ENCODE data around the gene GAPDHS.
A peak's percentile ranks its signal among the peaks of the same experiment; 100 is the strongest.

Gene GAPDHS

DNA sequence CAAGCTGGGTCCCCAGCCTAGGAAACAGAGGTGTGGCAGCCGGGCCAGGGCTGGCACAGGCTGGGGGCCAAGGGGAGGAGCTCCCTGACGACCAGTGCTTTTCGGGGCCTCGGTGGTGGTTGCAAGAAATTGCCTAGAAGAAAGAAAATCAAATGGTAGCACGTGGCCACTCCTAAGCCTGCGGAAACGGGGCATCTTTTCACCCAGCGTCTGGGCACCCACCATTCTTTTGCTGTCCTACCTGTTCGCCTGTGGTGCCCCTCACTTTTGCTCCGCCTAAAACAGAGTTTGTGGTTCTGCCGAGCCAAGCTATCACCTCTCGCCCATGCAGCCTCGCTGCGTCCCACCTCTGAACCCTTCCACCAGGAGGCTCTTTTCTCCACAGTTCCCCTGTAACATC lies 35.9 kb upstream of the GAPDHS start:
- no peaks in the 10 kb centered on the region for H3K9me3 ChIP-seq (ENCODE audit: control insufficient read depth in 2 of 2, low read length in 2 of 2)
- no peaks in the 10 kb centered on the region for H3K27me3 ChIP-seq (ENCODE audit: control insufficient read depth in 2 of 2, insufficient read depth in 2 of 2, low read length in 2 of 2)
- H3K9ac ChIP-seq (ENCODE audit: low read depth in 1 of 2, low read length in 2 of 2) = no peak overlapping the region
- H3K4me3 ChIP-seq (ENCODE audit: low read length in 2 of 2) = no peak overlapping the region
- H3K27ac ChIP-seq (ENCODE audit: low read depth in 2 of 2, low read length in 2 of 2) = no peak overlapping the region
- peaks cover 0 to 3% of the 10 kb centered on the region in 2 donors for H3K4me1 ChIP-seq (ENCODE audit: control insufficient read depth in 2 of 2, insufficient read depth in 2 of 2, low read length in 2 of 2)
- H3K36me3 ChIP-seq (ENCODE audit: control insufficient read depth in 2 of 2, insufficient read depth in 2 of 2, low read length in 2 of 2) = no peaks in the 10 kb centered on the region

DNA sequence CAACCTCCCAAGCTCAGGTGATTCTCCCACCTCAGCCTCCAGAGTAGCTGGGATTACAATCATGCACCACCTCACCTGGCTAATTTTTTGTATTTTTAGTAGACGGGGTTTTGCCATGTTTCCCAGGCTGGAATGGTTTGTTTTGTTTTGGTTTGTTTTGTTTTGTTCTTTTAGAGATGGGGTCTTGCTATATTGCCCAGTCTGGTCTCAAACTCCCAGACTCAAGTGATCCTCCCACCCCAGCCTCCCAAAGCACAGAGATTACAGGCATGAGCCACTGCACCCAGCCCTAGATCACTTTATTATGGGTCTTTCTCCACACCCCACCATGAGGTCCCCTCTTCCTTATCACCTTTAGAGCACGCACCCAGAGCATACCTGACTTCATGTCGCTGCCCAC lies 35.0 kb upstream of the GAPDHS start:
- Histone ChIP-seq H3K27me3 (ENCODE audit: control insufficient read depth in 2 of 2, insufficient read depth in 2 of 2, low read length in 2 of 2) (no peaks in the 10 kb centered on the region), H3K9ac (ENCODE audit: low read depth in 1 of 2, low read length in 2 of 2) (no peak overlapping the region), H3K9me3 (ENCODE audit: control insufficient read depth in 2 of 2, low read length in 2 of 2) (no peaks in the 10 kb centered on the region), H3K36me3 (ENCODE audit: control insufficient read depth in 2 of 2, insufficient read depth in 2 of 2, low read length in 2 of 2) (no peaks in the 10 kb centered on the region), H3K4me3 (ENCODE audit: low read length in 2 of 2) (no peak overlapping the region), H3K4me1 (ENCODE audit: control insufficient read depth in 2 of 2, insufficient read depth in 2 of 2, low read length in 2 of 2) (peaks cover 0 to 3% of the 10 kb centered on the region in 2 donors), H3K27ac (ENCODE audit: low read depth in 2 of 2, low read length in 2 of 2) (no peak overlapping the region)

- Histone ChIP-seq H3K4me3 (ENCODE audit: low read length in 2 of 2) (no peak overlapping the region), H3K9ac (ENCODE audit: low read depth in 1 of 2, low read length in 2 of 2) (no peak overlapping the region), H3K27me3 (ENCODE audit: control insufficient read depth in 2 of 2, insufficient read depth in 2 of 2, low read length in 2 of 2) (no peaks in the 10 kb centered on the region), H3K9me3 (ENCODE audit: control insufficient read depth in 2 of 2, low read length in 2 of 2) (no peaks in the 10 kb centered on the region), H3K36me3 (ENCODE audit: control insufficient read depth in 2 of 2, insufficient read depth in 2 of 2, low read length in 2 of 2) (no peaks in the 10 kb centered on the region), H3K4me1 (ENCODE audit: control insufficient read depth in 2 of 2, insufficient read depth in 2 of 2, low read length in 2 of 2) (peaks cover 0 to 3% of the 10 kb centered on the region in 2 donors), H3K27ac (ENCODE audit: low read depth in 2 of 2, low read length in 2 of 2) (no peak overlapping the region)
Observed at GRCh38 chr19:35498984-35499527, 34.2 kb upstream of the GAPDHS start.

DNA sequence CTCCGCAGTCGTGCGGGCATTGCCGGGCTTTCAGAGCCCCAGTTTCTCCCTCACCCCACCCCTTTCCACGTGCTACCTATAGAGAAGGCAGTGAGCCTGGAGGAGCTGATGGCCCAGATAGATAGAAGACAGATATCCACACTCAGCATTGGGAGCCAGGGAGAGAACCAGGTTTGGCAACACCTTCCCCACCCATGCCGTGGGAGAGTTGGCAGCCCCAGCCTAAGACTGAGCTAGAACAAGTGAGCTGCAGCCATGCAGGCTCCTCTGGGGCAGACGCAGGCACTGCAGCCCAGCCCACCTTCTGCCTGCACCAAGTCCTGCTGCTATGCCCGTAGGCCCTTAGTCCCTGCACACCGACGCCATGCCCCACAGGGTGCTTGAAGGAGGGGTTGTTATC lies 32.6 kb upstream of the GAPDHS start:
- Histone ChIP-seq H3K27me3 (ENCODE audit: control insufficient read depth in 2 of 2, insufficient read depth in 2 of 2, low read length in 2 of 2) (no peaks in the 10 kb centered on the region), H3K4me3 (ENCODE audit: low read length in 2 of 2) (no peak overlapping the region)

DNA sequence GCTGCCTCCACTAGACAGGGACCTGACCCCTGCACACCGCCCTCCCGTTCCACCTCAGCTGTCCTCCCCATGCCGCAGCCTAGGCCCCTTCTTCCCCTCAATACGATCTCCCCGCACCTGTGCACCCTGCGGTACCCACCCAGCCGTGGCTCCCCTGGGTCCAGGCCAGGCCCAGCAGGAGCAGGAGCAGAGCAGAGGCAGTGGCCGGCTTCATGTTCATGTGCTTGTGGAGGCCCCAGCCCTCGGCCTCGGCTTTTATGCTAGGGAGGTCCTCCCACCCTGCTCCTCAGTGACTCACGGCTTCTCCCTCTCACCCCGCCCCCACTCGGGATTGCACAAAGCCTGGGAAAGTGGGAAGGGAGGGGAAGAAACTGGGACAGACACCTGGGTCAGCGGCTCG lies 31.6 kb upstream of the GAPDHS start:
- Histone ChIP-seq H3K4me1 (ENCODE audit: control insufficient read depth in 2 of 2, insufficient read depth in 2 of 2, low read length in 2 of 2) (no peaks in the 10 kb centered on the region), H3K9ac (ENCODE audit: low read depth in 1 of 2, low read length in 2 of 2) (no peak overlapping the region), H3K27me3 (ENCODE audit: control insufficient read depth in 2 of 2, insufficient read depth in 2 of 2, low read length in 2 of 2) (no peaks in the 10 kb centered on the region), H3K36me3 (ENCODE audit: control insufficient read depth in 2 of 2, insufficient read depth in 2 of 2, low read length in 2 of 2) (no peaks in the 10 kb centered on the region), H3K27ac (ENCODE audit: low read depth in 2 of 2, low read length in 2 of 2) (no peak overlapping the region), H3K9me3 (ENCODE audit: control insufficient read depth in 2 of 2, low read length in 2 of 2) (no peaks in the 10 kb centered on the region), H3K4me3 (ENCODE audit: low read length in 2 of 2) (no peak overlapping the region)

More for the DNA sequence above, 32.6 kb upstream of the GAPDHS start:
- H3K9me3 ChIP-seq (ENCODE audit: control insufficient read depth in 2 of 2, low read length in 2 of 2) = no peaks in the 10 kb centered on the region
- no peak overlapping the region for H3K9ac ChIP-seq (ENCODE audit: low read depth in 1 of 2, low read length in 2 of 2)
- H3K4me1 ChIP-seq (ENCODE audit: control insufficient read depth in 2 of 2, insufficient read depth in 2 of 2, low read length in 2 of 2) = no peaks in the 10 kb centered on the region
- H3K27ac ChIP-seq (ENCODE audit: low read depth in 2 of 2, low read length in 2 of 2) = no peak overlapping the region
- no peaks in the 10 kb centered on the region for H3K36me3 ChIP-seq (ENCODE audit: control insufficient read depth in 2 of 2, insufficient read depth in 2 of 2, low read length in 2 of 2)

GRCh38 chr19:35502751-35503150 lies 30.5 kb upstream of the GAPDHS start:
- no peaks in the 10 kb centered on the region for H3K9me3 ChIP-seq (ENCODE audit: control insufficient read depth in 2 of 2, low read length in 2 of 2)
- no peaks in the 10 kb centered on the region for H3K36me3 ChIP-seq (ENCODE audit: control insufficient read depth in 2 of 2, insufficient read depth in 2 of 2, low read length in 2 of 2)
- no peaks in the 10 kb centered on the region for H3K27me3 ChIP-seq (ENCODE audit: control insufficient read depth in 2 of 2, insufficient read depth in 2 of 2, low read length in 2 of 2)
- no peaks in the 10 kb centered on the region for H3K4me1 ChIP-seq (ENCODE audit: control insufficient read depth in 2 of 2, insufficient read depth in 2 of 2, low read length in 2 of 2)
- H3K4me3 ChIP-seq (ENCODE audit: low read length in 2 of 2) = no peak overlapping the region
- no peak overlapping the region for H3K27ac ChIP-seq (ENCODE audit: low read depth in 2 of 2, low read length in 2 of 2)
- H3K9ac ChIP-seq (ENCODE audit: low read depth in 1 of 2, low read length in 2 of 2) = no peak overlapping the region

- Histone ChIP-seq H3K9ac (ENCODE audit: low read depth in 1 of 2, low read length in 2 of 2) (no peak overlapping the region), H3K4me1 (ENCODE audit: control insufficient read depth in 2 of 2, insufficient read depth in 2 of 2, low read length in 2 of 2) (peaks cover 0 to 8% of the 10 kb centered on the region in 2 donors), H3K27me3 (ENCODE audit: control insufficient read depth in 2 of 2, insufficient read depth in 2 of 2, low read length in 2 of 2) (peaks cover 0 to 3% of the 10 kb centered on the region in 2 donors), H3K27ac (ENCODE audit: low read depth in 2 of 2, low read length in 2 of 2) (no peak overlapping the region), H3K36me3 (ENCODE audit: control insufficient read depth in 2 of 2, insufficient read depth in 2 of 2, low read length in 2 of 2) (no peaks in the 10 kb centered on the region), H3K9me3 (ENCODE audit: control insufficient read depth in 2 of 2, low read length in 2 of 2) (no peaks in the 10 kb centered on the region), H3K4me3 (ENCODE audit: low read length in 2 of 2) (no peak overlapping the region)
Observed at GRCh38 chr19:35506011-35506410, 27.2 kb upstream of the GAPDHS start.

- Histone ChIP-seq H3K4me1 (ENCODE audit: control insufficient read depth in 2 of 2, insufficient read depth in 2 of 2, low read length in 2 of 2) (peaks cover 0 to 8% of the 10 kb centered on the region in 2 donors), H3K27ac (ENCODE audit: low read depth in 2 of 2, low read length in 2 of 2) (no peak overlapping the region), H3K9ac (ENCODE audit: low read depth in 1 of 2, low read length in 2 of 2) (no peak overlapping the region), H3K27me3 (ENCODE audit: control insufficient read depth in 2 of 2, insufficient read depth in 2 of 2, low read length in 2 of 2) (peaks cover 0 to 3% of the 10 kb centered on the region in 2 donors), H3K9me3 (ENCODE audit: control insufficient read depth in 2 of 2, low read length in 2 of 2) (no peaks in the 10 kb centered on the region), H3K36me3 (ENCODE audit: control insufficient read depth in 2 of 2, insufficient read depth in 2 of 2, low read length in 2 of 2) (no peaks in the 10 kb centered on the region), H3K4me3 (ENCODE audit: low read length in 2 of 2) (no peak overlapping the region)
Observed at GRCh38 chr19:35507561-35507960, 25.7 kb upstream of the GAPDHS start.

DNA sequence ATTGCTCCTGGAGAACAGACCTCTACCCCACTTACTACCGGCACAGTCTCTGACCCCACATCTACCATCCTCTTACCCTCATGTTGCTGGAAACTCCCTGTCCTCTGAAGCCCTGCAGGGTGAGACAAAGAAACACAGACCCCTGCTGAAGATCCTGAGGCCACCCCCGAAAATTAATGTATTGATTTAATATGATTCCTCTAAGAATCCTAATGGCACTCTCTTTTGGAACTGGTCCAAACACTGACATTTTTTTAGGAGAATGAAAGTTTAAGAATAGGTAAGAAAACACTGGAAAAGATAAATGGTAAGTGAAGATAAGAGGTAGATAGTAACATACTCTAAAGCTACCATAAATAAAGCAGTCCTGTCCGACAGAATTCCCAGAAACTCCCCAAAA lies 25.1 kb upstream of the GAPDHS start:
- Histone ChIP-seq H3K27me3 (ENCODE audit: control insufficient read depth in 2 of 2, insufficient read depth in 2 of 2, low read length in 2 of 2) (peaks cover 0 to 3% of the 10 kb centered on the region in 2 donors), H3K4me1 (ENCODE audit: control insufficient read depth in 2 of 2, insufficient read depth in 2 of 2, low read length in 2 of 2) (peaks cover 0 to 8% of the 10 kb centered on the region in 2 donors), H3K4me3 (ENCODE audit: low read length in 2 of 2) (no peak overlapping the region)

GRCh38 chr19:35509018-35509652 lies 24.1 kb upstream of the GAPDHS start:
- H3K27ac ChIP-seq (ENCODE audit: low read depth in 2 of 2, low read length in 2 of 2) = peak overlapping the region in 1 of 2 donors; percentile 16
- no peaks in the 10 kb centered on the region for H3K9me3 ChIP-seq (ENCODE audit: control insufficient read depth in 2 of 2, low read length in 2 of 2)
- peak overlapping the region in 1 of 2 donors; percentile 70 for H3K4me3 ChIP-seq (ENCODE audit: low read length in 2 of 2)
- peaks cover 0 to 8% of the 10 kb centered on the region in 2 donors for H3K4me1 ChIP-seq (ENCODE audit: control insufficient read depth in 2 of 2, insufficient read depth in 2 of 2, low read length in 2 of 2)
- H3K27me3 ChIP-seq (ENCODE audit: control insufficient read depth in 2 of 2, insufficient read depth in 2 of 2, low read length in 2 of 2) = peaks cover 3% of the 10 kb centered on the region in 2 donors
- H3K9ac ChIP-seq (ENCODE audit: low read depth in 1 of 2, low read length in 2 of 2) = no peak overlapping the region
- H3K36me3 ChIP-seq (ENCODE audit: control insufficient read depth in 2 of 2, insufficient read depth in 2 of 2, low read length in 2 of 2) = no peaks in the 10 kb centered on the region

More for the DNA sequence above, 25.1 kb upstream of the GAPDHS start:
- no peaks in the 10 kb centered on the region for H3K9me3 ChIP-seq (ENCODE audit: control insufficient read depth in 2 of 2, low read length in 2 of 2)
- no peak overlapping the region for H3K27ac ChIP-seq (ENCODE audit: low read depth in 2 of 2, low read length in 2 of 2)
- no peaks in the 10 kb centered on the region for H3K36me3 ChIP-seq (ENCODE audit: control insufficient read depth in 2 of 2, insufficient read depth in 2 of 2, low read length in 2 of 2)
- H3K9ac ChIP-seq (ENCODE audit: low read depth in 1 of 2, low read length in 2 of 2) = no peak overlapping the region
